Mesendoderm (in vitro differentiated cells): ENCODE results near the gene PCYOX1L.
"Not testable (repeated sequence)": the region's sequence is repeated elsewhere in the genome, so short reads cannot be mapped to it uniquely, and the experiment has no call there.

Experiments used
- DNase-seq: peaks from one replicate; pipeline ENCODE4 v3.0.0; 2013
- H2AK5ac ChIP-seq: 2 replicates; pipeline ENCODE4 v1.6.1; 2013; ENCODE audit warnings: low read length, inconsistent platforms
- H2BK120ac ChIP-seq: 2 replicates; pipeline ENCODE4 v1.6.1; 2013; ENCODE audit warnings: low read depth, mild to moderate bottlenecking, low read length, moderate library complexity, mixed read lengths
- H2BK15ac ChIP-seq: replicated peaks from 2 replicates; pipeline ENCODE4 v1.6.1; 2013; ENCODE audit warnings: low read depth, mild to moderate bottlenecking, moderate library complexity
- H2BK5ac ChIP-seq: 2 replicates; pipeline ENCODE4 v1.6.1; 2013; ENCODE audit warnings: low read length, inconsistent platforms
- H3K18ac ChIP-seq: 2 replicates; pipeline ENCODE4 v1.6.1; 2013; ENCODE audit warnings: mild to moderate bottlenecking, low read length, mixed read lengths
- H3K23ac ChIP-seq: one replicate; pipeline ENCODE4 v1.6.1; 2013; ENCODE audit warnings: low read length
- H3K27ac ChIP-seq: 2 replicates; pipeline ENCODE4 v1.5.1; 2013; ENCODE audit warnings: low read depth, mild to moderate bottlenecking, inconsistent platforms, low read length, moderate library complexity
- H3K27me3 ChIP-seq: 2 replicates; pipeline ENCODE4 v1.6.1; 2013; ENCODE audit warnings: low read length, control low read depth, mild to moderate bottlenecking, inconsistent platforms; ENCODE audit not compliant: insufficient read depth, poor library complexity
- H3K36me3 ChIP-seq: 2 replicates; pipeline ENCODE4 v1.6.1; 2013; ENCODE audit warnings: low read length, inconsistent platforms; ENCODE audit not compliant: control insufficient read depth, insufficient read depth
- H3K4ac ChIP-seq: one replicate; pipeline ENCODE4 v1.6.1; 2013; ENCODE audit warnings: low read depth, mild to moderate bottlenecking, low read length, moderate library complexity
- H3K4me1 ChIP-seq: 2 replicates; pipeline ENCODE4 v1.6.1; 2013; ENCODE audit warnings: low read depth, low read length, inconsistent platforms; ENCODE audit not compliant: control insufficient read depth
- H3K4me2 ChIP-seq: 2 replicates; pipeline ENCODE4 v1.6.1; 2013; ENCODE audit warnings: low read length
- H3K4me3 ChIP-seq: 2 replicates; pipeline ENCODE4 v1.5.1; 2013; ENCODE audit warnings: mild to moderate bottlenecking, low read length
- H3K56ac ChIP-seq: one replicate; pipeline ENCODE4 v1.6.1; 2013; ENCODE audit warnings: low read length
- H3K79me1 ChIP-seq: 2 replicates; pipeline ENCODE4 v1.6.1; 2013; ENCODE audit warnings: low read length, inconsistent platforms
- H3K79me2 ChIP-seq: 2 replicates; pipeline ENCODE4 v1.6.1; 2013; ENCODE audit warnings: mild to moderate bottlenecking, low read length; ENCODE audit not compliant: control insufficient read depth, insufficient read depth
- H3K9ac ChIP-seq: 2 replicates; pipeline ENCODE4 v1.6.1; 2013; ENCODE audit warnings: low read length, inconsistent platforms
- H4K5ac ChIP-seq: one replicate; pipeline ENCODE4 v1.6.1; 2013; ENCODE audit warnings: low read length
- H4K8ac ChIP-seq: one replicate; pipeline ENCODE4 v1.6.1; 2013; ENCODE audit warnings: low read depth, mild to moderate bottlenecking, control low read depth, low read length, moderate library complexity
- WGBS: extraction: QIAGEN DNeasy Blood & Tissue Kit; methylation state at CpG from one replicate; pipeline ENCODE4 v1.1.7; 2013; ENCODE audit warnings: low lambda C conversion rate, missing lambda C conversion rate; ENCODE audit not compliant: insufficient coverage; ENCODE audit errors: extremely low coverage; 5-methylcytosine and 5-hydroxymethylcytosine counted together

PCYOX1L gene

DNA sequence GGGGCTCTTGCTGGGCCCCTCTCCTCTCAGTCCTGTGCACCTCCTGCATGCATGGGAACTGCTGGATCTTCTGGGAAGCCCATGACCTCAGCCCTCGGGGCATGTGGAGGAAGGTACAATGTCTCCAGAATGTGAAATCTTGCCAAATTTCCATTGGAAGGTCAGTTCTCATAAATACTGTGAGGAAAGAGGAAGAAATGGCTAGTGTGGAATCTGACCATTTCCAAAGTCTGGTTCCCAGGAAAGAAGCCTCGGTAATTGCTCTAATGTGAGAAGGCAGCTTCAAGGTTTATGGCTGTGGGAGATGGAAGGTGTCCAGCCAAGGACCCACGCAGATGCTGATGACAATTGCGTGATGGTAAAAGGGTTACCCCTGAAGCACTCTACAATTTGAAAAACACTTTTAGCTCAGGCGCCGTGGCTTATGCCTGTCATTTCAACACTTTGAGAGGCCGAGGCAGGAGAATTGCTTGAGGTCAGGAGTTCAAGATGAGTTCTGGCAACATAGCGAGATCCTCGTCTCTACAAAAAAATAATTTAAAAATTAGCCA is 29.3 kb downstream of the PCYOX1L start:
- Histone ChIP-seq H2BK5ac (no peak overlapping the region), H2BK120ac (no peak overlapping the region), H3K27ac (no peak overlapping the region), H3K4me3 (no peak overlapping the region), H3K79me1 (no peaks in the 10 kb centered on the region), H3K4me1 (peaks cover 6% of the 10 kb centered on the region), H3K9ac (no peak overlapping the region), H3K36me3 (no peaks in the 10 kb centered on the region), H4K5ac (no peak overlapping the region), H3K18ac (no peak overlapping the region), H2BK15ac (no peak overlapping the region), H4K8ac (no peak overlapping the region), H3K4me2 (no peak overlapping the region), H2AK5ac (no peak overlapping the region), H3K27me3 (no peaks in the 10 kb centered on the region), H3K56ac (no peak overlapping the region), H3K4ac (no peak overlapping the region), H3K23ac (no peak overlapping the region), H3K79me2 (no peaks in the 10 kb centered on the region)
- WGBS: no CpG with 5 or more reads among the region's 9 CpGs
- DNase-seq: no peak

DNA sequence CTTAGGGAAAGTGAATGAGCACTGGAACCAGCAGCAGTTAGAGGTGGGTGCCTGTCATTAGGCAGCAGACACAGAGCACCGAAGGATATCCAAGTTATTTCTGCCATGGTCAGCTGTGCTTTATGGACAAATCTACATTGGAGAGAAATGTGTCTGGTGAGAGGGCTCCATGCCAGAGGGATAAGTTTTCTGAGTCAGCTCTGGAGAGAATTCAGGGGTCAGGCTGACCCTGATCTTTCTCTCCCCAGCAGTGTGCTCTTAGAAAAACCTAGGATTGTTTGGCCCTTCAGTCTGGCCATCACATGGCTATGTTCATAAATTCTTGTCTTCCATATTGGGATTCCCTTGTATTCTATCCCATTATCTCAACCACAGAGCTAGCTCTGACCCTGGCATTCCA is 30.1 kb downstream of the PCYOX1L start:
- no peak overlapping the region for H3K23ac ChIP-seq
- H3K27me3 ChIP-seq: no peaks in the 10 kb centered on the region
- no peak overlapping the region for H2BK120ac ChIP-seq
- no peak overlapping the region for H3K18ac ChIP-seq
- no peak overlapping the region for H3K27ac ChIP-seq
- no peak overlapping the region for H4K8ac ChIP-seq
- H3K9ac ChIP-seq: no peak overlapping the region
- WGBS: no CpG with 5 or more reads among the region's 1 CpG
- no peak overlapping the region for H3K56ac ChIP-seq
- no peak overlapping the region for H4K5ac ChIP-seq
- H3K36me3 ChIP-seq: no peaks in the 10 kb centered on the region
- H3K4me2 ChIP-seq: no peak overlapping the region
- H2AK5ac ChIP-seq: no peak overlapping the region
- peaks cover 6% of the 10 kb centered on the region for H3K4me1 ChIP-seq
- no peak overlapping the region for H2BK15ac ChIP-seq
- H2BK5ac ChIP-seq: no peak overlapping the region
- DNase-seq: no peak
- H3K79me2 ChIP-seq: no peaks in the 10 kb centered on the region
- no peak overlapping the region for H3K4me3 ChIP-seq
- H3K79me1 ChIP-seq: no peaks in the 10 kb centered on the region
- H3K4ac ChIP-seq: no peak overlapping the region

DNA sequence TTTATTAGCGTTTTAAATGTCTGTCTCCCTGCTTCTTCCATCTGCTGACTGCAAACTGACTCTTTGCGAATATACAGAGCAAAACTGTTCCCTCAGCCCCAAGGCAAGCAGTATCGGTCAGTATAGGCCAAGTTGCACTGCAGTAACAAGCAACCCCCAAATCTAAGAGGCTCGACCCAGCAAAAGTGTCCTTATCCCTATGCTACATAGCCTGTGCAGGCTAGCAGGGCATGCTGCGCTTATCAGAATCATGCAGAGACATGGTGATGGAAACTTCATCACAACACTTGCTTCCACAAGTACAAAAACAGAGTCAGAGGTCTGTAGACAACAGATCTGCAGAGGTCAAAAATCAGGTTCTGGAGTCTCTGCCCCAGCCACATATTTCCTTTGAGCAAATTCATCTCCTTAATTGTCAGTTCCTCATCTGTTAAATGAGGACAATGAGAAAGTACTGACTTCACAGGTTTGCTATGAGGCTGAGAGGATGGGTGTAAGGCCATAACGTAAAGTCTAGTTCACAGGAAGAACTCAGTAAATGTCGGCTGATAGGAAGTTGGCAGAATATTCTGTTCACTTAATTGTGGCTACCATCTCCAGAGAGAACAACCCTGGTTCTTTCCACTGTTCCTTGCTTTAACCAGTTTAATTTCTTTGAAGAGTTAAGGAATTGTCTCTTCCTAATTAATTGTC is 30.8 kb downstream of the PCYOX1L start:
- no peaks in the 10 kb centered on the region for H3K79me1 ChIP-seq
- WGBS: no CpG with 5 or more reads among the region's 7 CpGs

DNA sequence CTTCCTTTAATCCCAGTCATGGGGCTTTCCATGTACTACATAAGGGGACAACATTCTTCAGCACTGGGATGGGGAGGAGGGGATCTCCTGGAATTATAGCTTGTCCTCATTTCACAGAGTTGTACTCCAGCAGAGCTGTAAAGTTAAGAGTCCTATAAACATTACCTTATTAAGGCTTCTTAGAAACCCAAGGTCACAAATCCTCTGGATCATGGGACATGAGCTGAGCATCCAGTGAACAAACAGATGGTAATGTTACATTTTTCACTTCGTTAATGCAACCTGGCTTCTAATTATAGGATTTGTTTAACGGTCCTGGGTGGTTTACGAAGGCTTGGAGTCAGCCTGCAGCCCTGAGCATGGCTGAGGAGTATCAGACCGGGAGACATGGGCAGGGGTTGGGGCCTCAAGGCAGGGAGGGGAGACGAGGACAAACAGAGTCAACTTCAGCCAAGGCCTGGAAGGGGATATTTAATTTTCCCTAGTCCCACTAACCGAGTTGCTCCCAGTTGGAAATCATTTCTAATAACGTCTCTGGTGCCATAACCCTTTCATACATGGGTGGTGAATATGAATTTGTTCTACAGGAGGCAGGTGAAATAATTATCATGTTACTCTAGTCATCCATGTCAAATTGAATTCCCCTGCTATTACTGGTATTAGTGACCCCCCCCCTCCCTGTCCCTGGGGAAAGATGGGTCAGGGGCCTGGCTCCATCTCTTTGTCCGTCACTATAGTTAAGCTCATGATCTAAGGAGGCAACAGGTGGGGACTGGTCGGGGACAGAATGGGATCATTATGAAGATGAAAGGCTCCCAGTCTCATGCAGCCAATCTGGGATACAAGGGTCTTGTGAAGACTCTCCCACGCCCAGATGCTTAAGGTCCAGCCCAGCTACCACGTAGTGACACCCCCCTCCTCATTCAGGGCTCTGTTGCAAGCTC is 32.0 kb downstream of the PCYOX1L start:
- H4K8ac ChIP-seq: no peak overlapping the region
- no peak overlapping the region for H2BK120ac ChIP-seq
- no peak overlapping the region for H3K18ac ChIP-seq
- no peak overlapping the region for H3K4me3 ChIP-seq
- H3K27me3 ChIP-seq: no peaks in the 10 kb centered on the region
- H2BK5ac ChIP-seq: no peak overlapping the region
- H3K4me2 ChIP-seq: no peak overlapping the region
- H2BK15ac ChIP-seq: no peak overlapping the region
- no peaks in the 10 kb centered on the region for H3K36me3 ChIP-seq
- no CpG with 5 or more reads among the region's 11 CpGs for WGBS
- no peak overlapping the region for H3K56ac ChIP-seq
- no peak overlapping the region for H3K23ac ChIP-seq
- H3K4ac ChIP-seq: no peak overlapping the region
- DNase-seq: no peak
- H3K79me1 ChIP-seq: no peaks in the 10 kb centered on the region
- no peak overlapping the region for H2AK5ac ChIP-seq
- no peak overlapping the region for H3K9ac ChIP-seq
- H3K27ac ChIP-seq: no peak overlapping the region
- peaks cover 6% of the 10 kb centered on the region for H3K4me1 ChIP-seq
- no peaks in the 10 kb centered on the region for H3K79me2 ChIP-seq
- H4K5ac ChIP-seq: no peak overlapping the region

More for the DNA sequence above, 30.8 kb downstream of the PCYOX1L start:
- Histone ChIP-seq H3K18ac (no peak overlapping the region), H3K27ac (no peak overlapping the region), H3K56ac (no peak overlapping the region), H3K9ac (no peak overlapping the region), H3K27me3 (no peaks in the 10 kb centered on the region), H3K4me2 (no peak overlapping the region), H3K4me3 (no peak overlapping the region), H2AK5ac (no peak overlapping the region), H3K4ac (no peak overlapping the region), H3K23ac (no peak overlapping the region), H2BK15ac (no peak overlapping the region), H3K79me2 (no peaks in the 10 kb centered on the region), H4K5ac (no peak overlapping the region), H3K36me3 (no peaks in the 10 kb centered on the region), H2BK5ac (no peak overlapping the region), H4K8ac (no peak overlapping the region), H2BK120ac (no peak overlapping the region), H3K4me1 (peaks cover 6% of the 10 kb centered on the region)
- DNase-seq: no peak

DNA sequence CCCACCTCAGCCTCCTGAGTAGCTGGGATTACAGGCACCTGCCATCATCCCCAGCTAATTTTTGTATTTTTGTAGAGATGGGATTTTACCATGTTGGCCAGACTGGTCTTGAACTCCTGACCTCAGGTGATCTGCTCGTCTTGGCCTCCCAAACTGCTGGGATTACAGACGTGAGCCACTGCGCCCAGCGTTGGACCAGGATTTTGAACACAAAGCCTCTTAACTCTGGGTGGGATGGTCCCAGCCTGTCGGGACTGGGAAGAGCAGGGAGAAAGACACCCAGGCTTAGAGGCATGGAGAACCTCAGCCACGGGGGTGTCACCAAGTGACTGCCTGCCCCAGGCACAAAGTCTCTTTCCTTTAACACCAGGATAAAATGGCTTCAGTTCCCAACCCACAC is 33.2 kb downstream of the PCYOX1L start:
- not testable (repeated sequence) for H3K4me2 ChIP-seq, H2AK5ac ChIP-seq, H3K4me3 ChIP-seq, H3K9ac ChIP-seq, DNase-seq, H3K4me1 ChIP-seq, H3K56ac ChIP-seq, H3K36me3 ChIP-seq, H4K5ac ChIP-seq, H3K18ac ChIP-seq, H3K27me3 ChIP-seq, H2BK15ac ChIP-seq, H2BK120ac ChIP-seq, H3K4ac ChIP-seq, H4K8ac ChIP-seq, H3K79me2 ChIP-seq, H3K79me1 ChIP-seq, H2BK5ac ChIP-seq, H3K27ac ChIP-seq, H3K23ac ChIP-seq
- WGBS: no CpG with 5 or more reads among the region's 6 CpGs
